Trophoblast cell (in vitro differentiated cells and primary cell): ENCODE data around the gene CEP104.

Source experiments
- DNase-seq, 2 donors: peaks; one replicate each; pipeline ENCODE4 v3.0.0-alpha.2; 2016
- H2AFZ ChIP-seq: 2 replicates; pipeline ENCODE4 v1.6.1; 2013; ENCODE audit warnings: low read length, moderate library complexity, mild to moderate bottlenecking; ENCODE audit not compliant: insufficient read depth, poor library complexity
- H2AK5ac ChIP-seq: 2 replicates; pipeline ENCODE4 v1.6.1; 2013; ENCODE audit warnings: mild to moderate bottlenecking, low read length
- H2BK120ac ChIP-seq: 2 replicates; pipeline ENCODE4 v1.6.1; 2013; ENCODE audit warnings: low read length, mild to moderate bottlenecking, moderate library complexity; ENCODE audit not compliant: insufficient read depth, poor library complexity
- H2BK12ac ChIP-seq: 2 replicates; pipeline ENCODE4 v1.6.1; 2013; ENCODE audit warnings: mild to moderate bottlenecking, low read length, moderate library complexity
- H2BK5ac ChIP-seq: 2 replicates; pipeline ENCODE4 v1.6.1; 2013; ENCODE audit warnings: low read length, low read depth, moderate library complexity, mild to moderate bottlenecking; ENCODE audit not compliant: poor library complexity
- H3K14ac ChIP-seq: 2 replicates; pipeline ENCODE4 v1.6.1; 2013; ENCODE audit warnings: mild to moderate bottlenecking, low read length
- H3K18ac ChIP-seq: 2 replicates; pipeline ENCODE4 v1.6.1; 2013; ENCODE audit warnings: mild to moderate bottlenecking, low read length
- H3K23ac ChIP-seq: 2 replicates; pipeline ENCODE4 v1.6.1; 2013; ENCODE audit warnings: low read length
- H3K27ac ChIP-seq: 2 replicates; pipeline ENCODE4 v1.5.1; 2013; ENCODE audit warnings: low read depth, mild to moderate bottlenecking, inconsistent platforms, low read length, moderate library complexity
- H3K27me3 ChIP-seq: 2 replicates; pipeline ENCODE4 v1.6.1; 2013; ENCODE audit warnings: inconsistent platforms, mild to moderate bottlenecking, low read length, moderate library complexity; ENCODE audit not compliant: insufficient read depth
- H3K36me3 ChIP-seq, 2 experiments: 1 replicate in 1 of 2; 2 replicates in 1 of 2; pipeline ENCODE4 v1.6.1; 2013; ENCODE audit warnings: low read length in 2 of 2, mild to moderate bottlenecking in 2 of 2, moderate library complexity in 1 of 2; ENCODE audit not compliant: insufficient read depth in 2 of 2, control insufficient read depth in 1 of 2
- H3K4ac ChIP-seq: 2 replicates; pipeline ENCODE4 v1.6.1; 2013; ENCODE audit warnings: low read depth, mild to moderate bottlenecking, low read length, moderate library complexity
- H3K4me1 ChIP-seq, 2 experiments: 1 replicate in 1 of 2; 2 replicates in 1 of 2; pipeline ENCODE4 v1.6.1; 2013; ENCODE audit warnings: low read length in 2 of 2, mild to moderate bottlenecking in 2 of 2, moderate library complexity in 1 of 2; ENCODE audit not compliant: insufficient read depth in 2 of 2, control insufficient read depth in 1 of 2
- H3K4me2 ChIP-seq: 2 replicates; pipeline ENCODE4 v1.6.1; 2013; ENCODE audit warnings: inconsistent platforms, mild to moderate bottlenecking, low read length, moderate library complexity
- H3K4me3 ChIP-seq: 2 replicates; pipeline ENCODE4 v1.5.1; 2013; ENCODE audit warnings: mild to moderate bottlenecking, low read depth, low read length, inconsistent platforms
- H3K79me1 ChIP-seq: one replicate; pipeline ENCODE4 v1.6.1; 2013; ENCODE audit warnings: low read length
- H3K79me2 ChIP-seq: 2 replicates; pipeline ENCODE4 v1.6.1; 2013; ENCODE audit warnings: low read length, mild to moderate bottlenecking; ENCODE audit not compliant: control insufficient read depth, insufficient read depth, poor library complexity
- H3K9ac ChIP-seq: 2 replicates; pipeline ENCODE4 v1.6.1; 2013; ENCODE audit warnings: mild to moderate bottlenecking, low read length
- H3K9me3 ChIP-seq: 2 replicates; pipeline ENCODE4 v1.6.1; 2013; ENCODE audit warnings: low read depth, mild to moderate bottlenecking, control low read depth, inconsistent platforms, low read length; ENCODE audit not compliant: insufficient read depth
- H4K12ac ChIP-seq: 2 replicates; pipeline ENCODE4 v1.6.1; 2013; ENCODE audit warnings: low read depth, mild to moderate bottlenecking, low read length, moderate library complexity
- H4K8ac ChIP-seq: 2 replicates; pipeline ENCODE4 v1.6.1; 2013; ENCODE audit warnings: low read depth, mild to moderate bottlenecking, low read length, moderate library complexity
- H4K91ac ChIP-seq: one replicate; pipeline ENCODE4 v1.6.1; 2013; ENCODE audit warnings: low read depth, mild to moderate bottlenecking, low read length, moderate library complexity
- WGBS: extraction: QIAGEN DNeasy Blood & Tissue Kit; methylation state at CpG from one replicate; pipeline ENCODE4 v1.1.7; 2013; ENCODE audit warnings: missing lambda C conversion rate; ENCODE audit not compliant: insufficient read length, insufficient coverage; ENCODE audit errors: extremely low coverage; 5-methylcytosine and 5-hydroxymethylcytosine counted together

Gene CEP104

DNA sequence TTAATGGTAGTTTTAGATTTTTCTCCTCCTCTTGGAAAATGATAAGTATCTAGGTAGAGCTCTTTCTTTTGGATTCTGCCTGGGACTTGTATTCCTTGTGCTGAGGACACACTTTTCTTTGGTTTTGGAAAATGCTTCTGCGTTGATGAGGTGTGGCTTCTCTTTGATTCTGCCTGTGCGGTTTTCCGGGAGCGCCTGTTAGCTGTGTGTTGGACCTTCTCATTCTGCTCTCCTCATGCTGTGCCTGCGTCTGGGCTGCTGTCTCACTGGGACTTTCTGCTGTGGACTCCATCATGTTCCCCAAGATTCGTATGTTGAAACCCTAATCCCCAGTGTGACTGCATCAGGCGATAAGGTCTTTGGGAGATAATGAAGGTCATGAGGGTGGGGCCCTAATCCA, 22.1 kb upstream of the CEP104 start:
- Histone ChIP-seq H3K4ac (no peak overlapping the region), H3K18ac (no peak overlapping the region), H4K12ac (no peak overlapping the region), H2BK5ac (no peak overlapping the region), H4K8ac (no peak overlapping the region), H3K14ac (no peak overlapping the region), H2AK5ac (no peak overlapping the region), H3K23ac (no peak overlapping the region), H3K4me2 (no peak overlapping the region), H2AFZ (no peak overlapping the region), H2BK12ac (no peak overlapping the region), H3K36me3 (peaks cover 3 to 5% of the 10 kb centered on the region in 2 experiments), H3K27me3 (no peaks in the 10 kb centered on the region), H3K4me3 (no peak overlapping the region), H3K27ac (no peak overlapping the region), H2BK120ac (no peak overlapping the region), H3K9ac (no peak overlapping the region), H3K9me3 (peaks cover 10% of the 10 kb centered on the region), H3K79me1 (no peaks in the 10 kb centered on the region), H4K91ac (no peak overlapping the region), H3K79me2 (no peaks in the 10 kb centered on the region), H3K4me1 (no peaks in the 10 kb centered on the region)
- DNase-seq: no peak
- WGBS: no CpG with 5 or more reads among the region's 7 CpGs

DNA sequence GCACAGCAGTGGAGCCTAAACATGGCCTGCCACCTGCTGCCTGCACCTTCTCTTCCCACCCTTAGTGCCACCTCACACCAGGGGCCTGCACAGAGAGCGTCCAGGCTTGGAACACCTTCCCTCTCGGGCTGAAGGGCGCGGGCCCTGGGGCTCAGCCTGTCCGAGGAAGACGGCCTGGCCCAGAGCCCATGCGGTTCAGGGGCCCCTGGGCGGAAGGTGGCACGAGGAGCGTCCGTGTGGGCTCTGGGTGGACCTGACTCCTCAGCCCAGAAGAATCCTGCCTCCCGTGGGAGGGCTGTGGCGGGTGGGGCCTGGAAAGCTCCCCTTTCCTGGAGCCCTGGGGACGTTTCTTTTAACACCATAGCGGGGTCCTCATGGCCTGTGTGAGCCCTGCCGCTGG, 19.7 kb upstream of the CEP104 start:
- Histone ChIP-seq H4K91ac (no peak overlapping the region), H2BK120ac (no peak overlapping the region), H3K79me2 (no peaks in the 10 kb centered on the region), H3K79me1 (no peaks in the 10 kb centered on the region), H4K12ac (no peak overlapping the region), H3K36me3 (peaks cover 2 to 10% of the 10 kb centered on the region in 2 experiments), H3K4me1 (no peaks in the 10 kb centered on the region), H3K4ac (no peak overlapping the region), H3K14ac (no peak overlapping the region), H3K27ac (no peak overlapping the region), H2AFZ (no peak overlapping the region), H4K8ac (no peak overlapping the region), H2BK5ac (no peak overlapping the region), H3K23ac (no peak overlapping the region), H2BK12ac (no peak overlapping the region), H3K4me2 (no peak overlapping the region), H3K4me3 (no peak overlapping the region), H3K9ac (no peak overlapping the region), H3K27me3 (no peaks in the 10 kb centered on the region), H2AK5ac (no peak overlapping the region), H3K9me3 (peaks cover 13% of the 10 kb centered on the region), H3K18ac (no peak overlapping the region)
- no peak for DNase-seq
- WGBS: no CpG with 5 or more reads among the region's 16 CpGs

DNA sequence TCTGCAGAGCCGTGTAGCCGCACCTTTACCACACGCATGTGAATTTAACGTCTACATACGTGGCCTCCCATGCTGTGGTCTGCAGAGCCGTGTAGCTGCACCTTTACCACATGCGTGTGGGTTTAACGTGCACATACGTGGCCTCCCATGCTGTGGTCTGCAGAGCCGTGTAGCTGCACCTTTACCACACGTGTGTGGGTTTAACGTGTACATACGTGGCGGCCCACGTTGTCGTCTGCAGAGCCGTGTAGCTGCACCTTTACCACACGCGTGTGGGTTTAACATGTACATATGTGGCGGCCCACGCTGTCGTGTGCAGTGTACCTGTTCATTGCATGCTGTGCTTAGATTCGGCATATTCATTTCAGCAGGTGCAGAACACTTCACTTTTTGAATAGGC, 17.7 kb upstream of the CEP104 start:
- no CpG with 5 or more reads among the region's 23 CpGs for WGBS
- H2AFZ ChIP-seq: no peak overlapping the region
- H3K4me1 ChIP-seq: peaks cover 3 to 9% of the 10 kb centered on the region in 2 experiments
- no peak overlapping the region for H4K8ac ChIP-seq
- H3K36me3 ChIP-seq: peaks cover 2 to 10% of the 10 kb centered on the region in 2 experiments
- H3K27ac ChIP-seq: no peak overlapping the region
- H2AK5ac ChIP-seq: no peak overlapping the region
- H4K91ac ChIP-seq: no peak overlapping the region
- no peak for DNase-seq
- H3K18ac ChIP-seq: no peak overlapping the region
- no peaks in the 10 kb centered on the region for H3K79me1 ChIP-seq
- H3K9ac ChIP-seq: no peak overlapping the region
- H3K79me2 ChIP-seq: no peaks in the 10 kb centered on the region
- no peak overlapping the region for H2BK120ac ChIP-seq
- H3K23ac ChIP-seq: no peak overlapping the region
- no peak overlapping the region for H3K4me2 ChIP-seq
- peaks cover 13% of the 10 kb centered on the region for H3K9me3 ChIP-seq
- no peak overlapping the region for H3K4me3 ChIP-seq
- no peak overlapping the region for H3K4ac ChIP-seq
- H3K27me3 ChIP-seq: no peaks in the 10 kb centered on the region
- no peak overlapping the region for H4K12ac ChIP-seq
- H2BK12ac ChIP-seq: no peak overlapping the region
- H3K14ac ChIP-seq: no peak overlapping the region
- no peak overlapping the region for H2BK5ac ChIP-seq

DNA sequence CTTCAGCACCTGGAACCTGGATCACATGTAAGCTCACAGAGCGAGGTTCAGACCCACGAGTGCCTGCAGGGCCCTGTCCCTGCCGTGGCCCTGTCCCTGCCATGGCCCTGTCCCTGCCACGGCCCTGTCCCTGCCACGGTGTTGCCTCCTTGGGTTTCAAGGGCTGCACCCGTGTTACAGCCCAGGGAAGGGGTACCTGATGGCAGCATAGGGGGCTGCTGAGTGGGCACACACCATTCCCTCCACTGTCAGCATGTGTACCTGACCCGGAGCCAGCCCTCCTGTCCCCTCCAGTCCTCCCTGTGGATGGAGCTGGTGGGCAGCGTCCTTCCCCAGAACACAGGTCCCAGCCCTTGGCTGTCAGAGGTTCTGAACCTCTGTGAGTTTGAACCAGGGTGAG, 15.5 kb upstream of the CEP104 start:
- WGBS: no CpG with 5 or more reads among the region's 8 CpGs

More for the DNA sequence above, 15.5 kb upstream of the CEP104 start:
- peaks cover 8 to 15% of the 10 kb centered on the region in 2 experiments for H3K4me1 ChIP-seq
- H3K4me3 ChIP-seq: no peak overlapping the region
- H3K9ac ChIP-seq: no peak overlapping the region
- no peak for DNase-seq
- no peak overlapping the region for H3K27ac ChIP-seq
- no peaks in the 10 kb centered on the region for H3K79me1 ChIP-seq
- H2BK12ac ChIP-seq: no peak overlapping the region
- no peak overlapping the region for H2BK120ac ChIP-seq
- H3K14ac ChIP-seq: no peak overlapping the region
- peaks cover 11% of the 10 kb centered on the region for H3K9me3 ChIP-seq
- H4K91ac ChIP-seq: no peak overlapping the region
- H3K36me3 ChIP-seq: peaks cover 2 to 13% of the 10 kb centered on the region in 2 experiments
- H3K4me2 ChIP-seq: no peak overlapping the region
- no peak overlapping the region for H2BK5ac ChIP-seq
- H3K4ac ChIP-seq: no peak overlapping the region
- no peaks in the 10 kb centered on the region for H3K79me2 ChIP-seq
- H2AFZ ChIP-seq: no peak overlapping the region
- H2AK5ac ChIP-seq: no peak overlapping the region
- no peak overlapping the region for H4K12ac ChIP-seq
- H3K27me3 ChIP-seq: no peaks in the 10 kb centered on the region
- no peak overlapping the region for H3K18ac ChIP-seq
- no peak overlapping the region for H4K8ac ChIP-seq
- no peak overlapping the region for H3K23ac ChIP-seq
